Measurements from ENCODE around the gene GARIN1A.
"Not testable (repeated sequence)": the region's sequence is repeated elsewhere in the genome, so short reads cannot be mapped to it uniquely, and the experiment has no call there.

Gene GARIN1A

DNA sequence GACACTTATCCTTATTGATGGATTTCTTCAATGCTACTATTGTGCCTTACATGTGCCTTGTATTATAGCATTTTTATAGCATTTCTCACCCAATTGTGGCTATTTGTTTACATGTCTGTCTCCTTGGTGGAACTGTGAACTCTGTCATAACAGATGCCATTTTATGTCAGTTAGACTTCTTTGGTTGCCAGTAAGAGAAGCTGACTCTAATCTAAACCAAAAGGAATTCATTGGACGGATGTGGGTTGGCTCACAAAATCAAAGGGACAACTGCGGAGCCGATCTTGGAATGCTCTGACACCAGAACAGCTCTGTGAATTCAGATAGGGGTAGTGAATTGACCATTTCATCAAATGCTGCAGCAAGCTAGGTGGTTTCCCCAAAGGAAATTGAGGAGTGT is 15.0 kb downstream of the GARIN1A start:
- no peak for DNase-seq

DNA sequence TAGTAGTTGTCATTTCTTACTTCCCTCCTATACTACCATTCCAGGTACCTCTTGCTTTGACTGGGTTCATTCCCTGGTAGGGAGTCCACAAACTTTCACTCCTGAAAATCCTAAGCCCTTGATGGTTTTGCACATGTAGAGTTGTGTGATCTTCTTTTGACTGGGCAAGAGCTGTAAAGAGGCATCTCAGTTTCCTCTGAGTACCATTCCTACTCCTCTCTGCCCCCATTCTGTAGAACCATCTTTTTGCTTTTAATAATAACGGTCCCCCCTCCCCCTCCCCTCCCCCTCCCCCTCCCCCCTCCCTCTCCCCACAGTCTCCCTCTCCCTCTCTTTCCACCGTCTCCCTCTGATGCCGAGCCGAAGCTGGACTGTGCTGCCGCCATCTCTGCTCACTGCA is 16.4 kb downstream of the GARIN1A start:
- DNase-seq, result no peak

- not testable (repeated sequence) for DNase-seq
These were observed 17.3 kb downstream of the GARIN1A start for GRCh38 chr7:128689161-128689935.

- DNase-seq, result no peak
These were observed 19.1 kb downstream of the GARIN1A start for GRCh38 chr7:128691227-128691626.

DNA sequence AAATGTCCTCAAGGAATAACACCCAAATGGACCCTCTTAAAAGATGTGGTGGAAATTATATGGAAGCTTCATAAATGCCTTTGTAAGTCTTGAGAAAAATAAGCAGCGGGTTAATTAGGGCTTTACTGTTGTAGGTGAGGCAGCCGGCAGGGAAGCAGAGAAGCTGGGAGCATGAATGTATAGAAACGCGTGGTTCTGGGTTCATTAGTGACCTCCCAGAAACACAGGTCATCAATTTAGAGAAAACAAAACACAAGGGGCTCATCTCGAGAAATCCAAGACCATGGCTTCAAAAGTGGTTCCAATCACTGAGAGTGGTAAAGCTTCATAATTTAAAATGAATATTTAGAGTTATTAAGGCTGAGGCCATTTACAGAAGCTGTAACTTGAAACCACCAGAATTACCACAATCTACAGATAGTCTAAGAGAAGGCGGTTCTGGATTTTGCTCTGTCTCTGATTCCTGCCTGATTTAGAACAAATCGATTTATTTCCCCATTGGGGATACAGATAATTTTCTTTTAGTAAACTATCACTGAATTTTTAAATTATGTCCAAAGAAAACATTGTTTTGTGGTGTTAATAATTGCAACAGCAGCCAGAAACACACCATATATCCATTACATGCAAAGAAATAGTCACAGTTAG is 20.7 kb downstream of the GARIN1A start:
- no peak for DNase-seq

DNA sequence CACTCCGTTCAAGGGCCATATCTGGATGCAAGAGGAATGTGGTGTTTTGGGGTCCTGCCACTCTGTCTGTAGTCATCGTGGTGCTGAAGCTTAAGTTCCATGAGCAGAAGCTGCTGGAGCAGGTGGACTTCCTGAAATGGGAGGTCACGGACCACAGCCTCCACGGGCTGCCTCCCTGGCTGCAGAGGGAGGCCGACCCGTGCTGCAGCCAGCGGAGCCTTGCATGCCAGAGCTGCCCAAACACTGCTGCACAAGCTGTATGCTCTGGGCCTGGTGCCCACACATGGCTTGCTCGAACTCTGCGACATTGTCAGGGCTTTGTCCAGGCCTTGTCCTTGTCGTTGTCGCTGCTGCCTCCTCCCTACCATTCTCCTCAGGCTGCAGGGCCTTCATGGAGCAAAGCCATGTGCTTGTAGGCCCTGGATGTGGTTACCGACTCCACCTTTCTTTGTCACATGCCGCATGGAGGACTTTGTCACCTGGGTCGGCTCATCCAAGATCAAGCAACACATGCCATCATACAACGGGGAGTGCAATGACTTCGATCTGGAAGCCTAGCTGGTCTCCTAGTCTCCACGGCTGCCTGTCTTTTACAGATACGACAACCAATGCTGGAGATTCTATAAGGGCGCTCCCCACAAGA is 21.4 kb downstream of the GARIN1A start:
- no peak for DNase-seq

DNA sequence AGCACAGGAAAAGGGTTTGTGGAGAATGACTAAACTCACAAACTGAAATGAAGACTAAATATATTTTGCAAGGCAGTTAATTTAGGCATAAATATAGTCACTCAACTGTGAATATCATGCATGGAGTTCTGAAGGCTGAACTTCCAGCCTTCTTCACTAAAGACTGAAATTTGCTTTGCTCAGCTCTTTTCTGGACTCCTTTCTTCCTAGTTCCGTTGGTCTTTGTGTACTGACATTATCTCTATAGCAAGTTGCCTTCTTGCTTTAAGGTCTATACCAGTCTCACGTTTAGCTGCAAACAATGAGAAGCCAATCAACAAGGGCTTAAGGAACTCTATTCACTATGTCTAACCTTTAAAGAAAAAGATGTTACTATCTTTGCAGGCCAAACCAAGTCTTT is 22.6 kb downstream of the GARIN1A start:
- DNase-seq, result no peak

- no peak for DNase-seq
These were observed 25.3 kb downstream of the GARIN1A start for GRCh38 chr7:128697302-128697905.

DNA sequence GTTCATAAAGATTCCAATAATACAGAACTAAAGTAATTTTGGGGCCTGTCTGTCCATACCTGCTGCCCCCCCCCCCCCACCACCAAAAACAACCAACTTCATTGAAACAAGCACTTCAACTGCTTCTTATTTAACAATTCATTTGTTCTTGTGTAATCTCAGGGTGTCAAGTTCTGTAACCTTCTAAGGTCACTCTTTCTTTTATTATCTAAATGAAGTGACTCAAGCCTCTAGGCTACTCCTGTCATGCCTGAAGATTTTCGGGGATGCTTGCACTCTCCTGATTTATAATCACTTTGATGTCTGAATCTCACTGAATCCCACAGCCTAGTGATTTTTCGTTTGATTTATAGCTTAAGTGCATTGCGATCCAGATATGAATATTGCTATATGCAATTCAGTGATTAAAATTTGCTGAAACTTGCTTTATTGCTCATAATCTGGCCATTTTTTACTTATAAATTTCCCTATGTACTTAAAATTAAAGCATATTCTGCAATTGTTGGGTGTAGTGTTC is 27.2 kb downstream of the GARIN1A start:
- DNase-seq, result no peak

DNA sequence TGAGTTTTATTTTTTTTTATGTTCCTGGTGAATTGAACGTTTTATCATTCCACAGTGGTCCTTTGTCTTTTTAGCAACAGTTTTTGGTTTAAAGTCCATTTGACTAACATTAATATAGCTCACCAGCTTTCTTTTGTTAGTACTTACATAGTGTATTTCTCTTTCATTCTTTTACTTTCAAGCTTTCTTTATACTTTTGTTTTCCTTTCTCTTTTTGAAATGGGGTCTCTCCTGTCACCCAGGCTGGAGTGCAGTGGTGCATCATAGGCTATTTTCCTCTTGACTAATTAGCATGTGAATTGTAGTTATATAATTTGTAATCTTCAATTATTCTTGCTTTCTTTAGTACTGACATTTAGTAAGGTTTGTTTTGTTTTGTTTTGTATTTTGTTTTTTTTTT is 27.8 kb downstream of the GARIN1A start:
- DNase-seq, result no peak

- DNase-seq, result no peak
These were observed 29.1 kb downstream of the GARIN1A start for GRCh38 chr7:128701062-128701785.

GRCh38 chr7:128703609-128704241 is 31.6 kb downstream of the GARIN1A start:
- no peak for DNase-seq

- no peak for DNase-seq
These were observed 33.8 kb downstream of the GARIN1A start for GRCh38 chr7:128705891-128706333.

- DNase-seq, result no peak
These were observed 35.7 kb downstream of the GARIN1A start for GRCh38 chr7:128707752-128708151.

GRCh38 chr7:128708235-128708634 is 36.1 kb downstream of the GARIN1A start:
- no peak for DNase-seq

GRCh38 chr7:128708824-128709223 is 36.7 kb downstream of the GARIN1A start:
- DNase-seq, result no peak

DNA sequence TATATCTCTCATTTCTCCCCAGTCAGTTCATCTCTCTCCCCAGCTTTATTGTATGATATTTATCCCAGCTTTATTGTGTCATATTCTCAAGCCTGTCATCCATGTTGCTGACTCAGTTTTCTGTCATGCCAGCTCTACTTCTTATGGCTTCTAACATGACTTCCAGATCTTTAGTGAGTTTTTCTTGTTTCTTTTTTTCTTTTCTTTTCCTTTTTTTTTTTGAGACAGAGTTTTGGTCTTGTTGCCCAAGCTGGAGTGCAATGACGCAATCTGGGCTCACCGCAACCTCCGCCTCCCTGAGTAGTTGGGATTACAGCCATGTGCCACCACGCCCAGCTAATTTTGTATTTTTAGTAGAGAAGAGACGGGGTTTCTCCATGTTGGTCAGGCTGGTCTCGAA is 38.4 kb downstream of the GARIN1A start:
- DNase-seq, result no peak

GRCh38 chr7:128713794-128714193 is 41.7 kb downstream of the GARIN1A start:
- no peak for DNase-seq

DNA sequence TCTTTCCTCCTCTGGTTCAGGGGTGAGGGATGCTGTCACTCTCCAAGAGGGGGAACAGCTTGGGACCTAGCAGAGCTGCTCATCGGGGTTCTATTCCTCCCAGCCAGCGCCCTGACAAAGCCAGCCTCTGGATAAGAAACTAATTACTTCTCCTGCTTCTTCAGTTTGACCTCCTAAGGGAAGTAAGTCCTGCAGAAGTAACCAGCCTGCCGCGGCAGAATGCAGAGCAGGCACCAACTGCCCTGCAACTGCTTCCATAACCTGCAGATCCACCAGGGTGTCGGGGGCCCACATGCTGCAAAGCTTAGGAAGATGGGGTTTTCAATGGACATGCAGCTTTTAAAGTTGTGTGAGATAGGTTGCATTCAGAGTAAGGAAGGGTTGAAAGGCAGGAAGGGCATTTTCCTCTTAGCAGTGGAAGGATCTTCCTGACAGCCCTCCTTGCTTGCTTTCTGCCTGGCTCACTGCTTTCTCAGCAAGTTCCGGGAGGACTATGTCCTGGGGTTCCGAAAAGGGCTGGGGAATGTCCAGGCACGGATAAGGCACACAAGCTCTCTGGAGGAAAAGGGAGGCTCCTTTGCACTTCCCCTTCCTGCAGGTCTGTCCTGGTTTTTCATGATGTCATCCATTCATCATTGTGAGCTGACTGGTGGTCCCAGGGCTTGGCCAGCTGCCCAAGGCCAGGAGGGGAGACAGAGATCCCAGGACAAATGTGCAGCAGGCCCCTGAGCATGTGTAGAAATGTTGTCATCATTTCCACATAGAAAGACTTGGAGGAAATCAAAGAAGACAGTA is 42.8 kb downstream of the GARIN1A start:
- no peak for DNase-seq

DNA sequence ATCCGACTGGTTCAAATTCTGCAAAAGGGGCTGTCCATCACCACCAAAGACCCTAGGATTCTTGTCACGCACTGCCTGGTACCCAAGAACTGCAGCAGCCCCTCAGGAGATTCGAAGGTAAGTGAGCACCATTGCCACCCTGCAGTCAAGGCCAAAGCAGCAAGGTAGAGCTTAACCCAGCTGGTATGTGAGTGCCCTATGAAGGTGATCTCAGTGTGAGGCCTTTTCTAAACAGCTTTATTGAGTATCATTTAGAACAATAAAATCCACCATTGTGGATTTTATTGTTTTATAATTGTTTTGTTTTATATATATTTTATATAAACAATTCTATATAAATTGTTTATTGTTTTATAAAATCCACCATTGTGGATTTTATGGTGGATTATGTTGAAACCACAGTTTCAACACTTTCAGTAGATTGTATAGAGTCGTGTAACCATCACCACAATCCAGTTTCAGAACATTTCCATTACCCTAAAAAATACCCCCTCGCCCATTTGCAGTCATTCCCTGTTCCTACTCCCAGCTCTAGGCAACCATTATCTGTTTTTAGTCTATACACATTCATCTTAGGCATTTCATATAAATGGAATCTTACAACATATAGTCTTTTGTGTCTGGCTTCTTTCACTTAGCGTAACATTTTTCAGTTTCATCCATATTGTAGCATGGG is 47.0 kb downstream of the GARIN1A start:
- no peak for DNase-seq

DNA sequence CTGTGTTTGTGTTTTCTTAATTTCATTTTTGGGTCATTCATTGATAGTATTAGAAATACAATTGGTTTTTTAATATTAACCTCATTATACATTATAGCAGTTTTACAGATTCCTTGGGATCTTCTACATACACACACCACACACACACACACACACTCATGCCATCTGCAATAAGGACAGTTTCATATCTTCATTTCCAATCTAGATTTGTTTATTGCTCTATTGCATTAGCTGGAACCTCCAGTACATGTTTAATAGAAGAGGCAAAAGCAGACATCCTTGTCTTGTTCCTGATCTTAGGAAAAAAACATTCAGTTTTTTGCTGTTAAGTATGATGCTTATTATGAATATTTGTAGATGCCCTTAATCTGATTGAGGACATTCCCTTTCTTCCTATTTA is 49.3 kb downstream of the GARIN1A start:
- DNase-seq, result no peak

All from GF-D8 (cell line).